HFF-Myc (cell line): ENCODE results near the gene STK38L.
A peak's percentile ranks its signal among the peaks of the same experiment; 100 is the strongest.

ENCODE experiments used
- DNase-seq: peaks from one replicate; pipeline ENCODE4 v3.0.0-alpha.2; 2011; ENCODE audit warnings: low read depth; ENCODE audit errors: extremely low read depth
- H3K4me3 ChIP-seq: replicated peaks from 2 replicates; pipeline ENCODE4 v1.5.1; 2011; ENCODE audit warnings: low read depth, mild to moderate bottlenecking, control low read depth, low read length
- CTCF ChIP-seq: IDR thresholded peaks from 2 replicates; pipeline ENCODE4 v1.5.1; 2012; ENCODE audit warnings: mild to moderate bottlenecking, low read depth, low read length, control low read depth; ENCODE audit errors: missing control alignments

STK38L gene

GRCh38 chr12:27273114-27273513, 29.0 kb downstream of the STK38L start:
- DNase-seq, result no peak
- no peak overlapping the region for H3K4me3 ChIP-seq
- TF ChIP-seq CTCF, result no peak

- DNase-seq, result no peak
- no peak overlapping the region for H3K4me3 ChIP-seq
- TF ChIP-seq CTCF, result no peak
Measured at GRCh38 chr12:27274706-27275105, 30.6 kb downstream of the STK38L start.

GRCh38 chr12:27276275-27276674, 32.2 kb downstream of the STK38L start:
- no peak for DNase-seq
- H3K4me3 ChIP-seq, result no peak overlapping the region
- TF ChIP-seq CTCF, result no peak

- no peak overlapping the region for H3K4me3 ChIP-seq
- peak; percentile 85 for DNase-seq
- TF ChIP-seq CTCF, result no peak
Measured at GRCh38 chr12:27277846-27278260, 33.8 kb downstream of the STK38L start.

GRCh38 chr12:27279826-27280225, 35.7 kb downstream of the STK38L start:
- H3K4me3 ChIP-seq, result no peak overlapping the region
- DNase-seq, result no peak
- no peak for TF ChIP-seq CTCF

GRCh38 chr12:27280412-27280811, 36.3 kb downstream of the STK38L start:
- DNase-seq, result no peak
- no peak for TF ChIP-seq CTCF
- no peak overlapping the region for H3K4me3 ChIP-seq

- no peak for DNase-seq
- TF ChIP-seq CTCF, result no peak
- H3K4me3 ChIP-seq, result no peak overlapping the region
Measured at GRCh38 chr12:27282754-27283153, 38.7 kb downstream of the STK38L start.
